ENCODE measurements around the gene RNU7-1.

RNU7-1 gene

GRCh38 chr12:6914947-6915788 lies 28.4 kb upstream of the RNU7-1 start:
- DNase-seq (ENCODE audit: extremely low read depth, low read depth): no peak

GRCh38 chr12:6915789-6916285 lies 27.8 kb upstream of the RNU7-1 start:
- DNase-seq (ENCODE audit: extremely low read depth, low read depth): no peak
- TF ChIP-seq, protein P1, sequence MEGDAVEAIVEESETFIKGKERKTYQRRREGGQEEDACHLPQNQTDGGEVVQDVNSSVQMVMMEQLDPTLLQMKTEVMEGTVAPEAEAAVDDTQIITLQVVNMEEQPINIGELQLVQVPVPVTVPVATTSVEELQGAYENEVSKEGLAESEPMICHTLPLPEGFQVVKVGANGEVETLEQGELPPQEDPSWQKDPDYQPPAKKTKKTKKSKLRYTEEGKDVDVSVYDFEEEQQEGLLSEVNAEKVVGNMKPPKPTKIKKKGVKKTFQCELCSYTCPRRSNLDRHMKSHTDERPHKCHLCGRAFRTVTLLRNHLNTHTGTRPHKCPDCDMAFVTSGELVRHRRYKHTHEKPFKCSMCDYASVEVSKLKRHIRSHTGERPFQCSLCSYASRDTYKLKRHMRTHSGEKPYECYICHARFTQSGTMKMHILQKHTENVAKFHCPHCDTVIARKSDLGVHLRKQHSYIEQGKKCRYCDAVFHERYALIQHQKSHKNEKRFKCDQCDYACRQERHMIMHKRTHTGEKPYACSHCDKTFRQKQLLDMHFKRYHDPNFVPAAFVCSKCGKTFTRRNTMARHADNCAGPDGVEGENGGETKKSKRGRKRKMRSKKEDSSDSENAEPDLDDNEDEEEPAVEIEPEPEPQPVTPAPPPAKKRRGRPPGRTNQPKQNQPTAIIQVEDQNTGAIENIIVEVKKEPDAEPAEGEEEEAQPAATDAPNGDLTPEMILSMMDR (IDR thresholded peaks at IDR 0.05; ENCODE audit: low read depth, low read length): no peak

More at GRCh38 chr12:6914947-6915788, 28.4 kb upstream of the RNU7-1 start:
- TF ChIP-seq, protein P1 (IDR thresholded peaks at IDR 0.05; ENCODE audit: low read depth, low read length): no peak

GRCh38 chr12:6916426-6917200 lies 27.0 kb upstream of the RNU7-1 start:
- TF ChIP-seq, protein P1 (IDR thresholded peaks at IDR 0.05; ENCODE audit: low read depth, low read length): no peak
- DNase-seq (ENCODE audit: extremely low read depth, low read depth): no peak

DNA sequence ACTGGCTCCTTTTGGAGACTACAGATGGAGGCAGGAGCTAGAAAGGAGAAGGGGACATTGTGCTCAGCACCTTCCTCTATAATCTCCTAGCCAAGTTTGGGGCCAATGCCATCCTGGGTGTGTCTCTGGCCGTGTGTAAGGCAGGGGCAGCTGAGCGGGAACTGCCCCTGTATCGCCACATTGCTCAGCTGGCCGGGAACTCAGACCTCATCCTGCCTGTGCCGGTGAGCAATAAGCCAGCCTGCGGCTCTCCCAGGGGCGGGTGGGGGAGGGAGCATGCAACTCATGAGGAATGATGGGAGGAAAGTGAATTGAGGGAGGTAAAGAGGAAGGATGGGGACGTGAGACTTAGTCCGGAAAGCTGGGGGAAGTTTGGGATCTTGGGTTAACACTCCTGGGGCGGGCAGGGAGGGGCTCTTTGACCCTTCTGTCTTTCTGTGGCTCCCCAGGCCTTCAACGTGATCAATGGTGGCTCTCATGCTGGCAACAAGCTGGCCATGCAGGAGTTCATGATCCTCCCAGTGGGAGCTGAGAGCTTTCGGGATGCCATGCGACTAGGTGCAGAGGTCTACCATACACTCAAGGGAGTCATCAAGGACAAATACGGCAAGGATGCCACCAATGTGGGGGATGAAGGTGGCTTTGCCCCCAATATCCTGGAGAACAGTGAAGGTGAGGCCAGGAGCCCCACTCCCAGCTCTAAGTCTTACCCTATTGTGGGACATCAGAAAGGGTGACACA lies 26.0 kb upstream of the RNU7-1 start:
- TF ChIP-seq, protein P1 (IDR thresholded peaks at IDR 0.05; ENCODE audit: low read depth, low read length): no peak
- no peak for DNase-seq (ENCODE audit: extremely low read depth, low read depth)

DNA sequence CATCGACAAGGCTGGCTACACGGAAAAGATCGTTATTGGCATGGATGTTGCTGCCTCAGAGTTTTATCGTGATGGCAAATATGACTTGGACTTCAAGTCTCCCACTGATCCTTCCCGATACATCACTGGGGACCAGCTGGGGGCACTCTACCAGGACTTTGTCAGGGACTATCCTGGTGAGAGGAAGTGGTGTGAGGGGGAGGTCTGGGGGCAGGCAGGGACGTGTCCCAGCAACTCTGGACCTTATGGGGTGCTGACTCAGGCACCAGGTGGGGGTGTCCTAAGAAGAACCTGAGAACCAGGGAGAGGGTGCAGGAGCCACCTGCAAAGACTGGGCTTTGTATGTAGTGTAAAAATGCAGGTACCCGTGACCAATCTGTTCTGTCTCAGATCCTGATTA lies 24.0 kb upstream of the RNU7-1 start:
- no peak for DNase-seq (ENCODE audit: extremely low read depth, low read depth)
- TF ChIP-seq, protein P1 (IDR thresholded peaks at IDR 0.05; ENCODE audit: low read depth, low read length): no peak

- TF ChIP-seq, protein P1 (IDR thresholded peaks at IDR 0.05; ENCODE audit: low read depth, low read length): no peak
- DNase-seq (ENCODE audit: extremely low read depth, low read depth): no peak
These were observed 22.1 kb upstream of the RNU7-1 start for GRCh38 chr12:6921539-6921938.
